K562 (cell line): ENCODE measurements around the gene DTYMK. TPM values are rescaled to one million over a fixed set of nuclear protein-coding genes. Genes with fewer than 3 reads are reported as not detected.

ENCODE experiments used
- ATAC-seq: fragments of 200-7000 bp; cut with Tn5 transposase; 3 replicates; pipeline ENCODE4 v1.9.1; 2020; ENCODE audit warnings: moderate library complexity
- BruUV-seq: library from RNA; stranded (reverse); fragments of 400-500 nt; replicated peaks from 2 replicates; lab custom pipeline; 2021; lab: Mats Ljungman, UMichigan
- CTCF ChIA-PET: fragments of 300-600 bp; formaldehyde crosslinking; extraction: SDS; loops from one replicate; lab custom pipeline; 2021; ENCODE audit warnings: low intra/inter-chr PET ratio; lab: Yijun Ruan, JAX
- POLR2A ChIA-PET: fragments of 300-600, 350-650 bp; sonication (Branson Sonifier 250); formaldehyde crosslinking; extraction: SDS; loops from one replicate; lab custom pipeline; 2021; ENCODE audit warnings: antibody characterized with exemption, inconsistent platforms; lab: Yijun Ruan, JAX
- DNase-seq, 4 experiments: peaks; one replicate each; pipeline versions ENCODE4 v3.0.0 to v3.0.0-alpha.2; 2011 to 2018; ENCODE audit warnings: low spot score in 3 of 4, mixed read lengths in 3 of 4; ENCODE audit errors: extremely low read depth in 1 of 4
- FAIRE-seq: peaks from 2 replicates; lab custom pipeline; 2011; peaks lifted over from hg19 to GRCh38; lab: Jason Lieb, UNC
- H2AFZ ChIP-seq: 2 replicates; pipeline ENCODE4 v1.6.0; 2011; ENCODE audit warnings: low read depth, low read length, control low read depth, inconsistent platforms
- H3K27ac ChIP-seq: fragments of 200-600 bp; 3 replicates; pipeline ENCODE4 v1.8.0; 2011; ENCODE audit warnings: low read depth, mild to moderate bottlenecking, control low read depth, inconsistent platforms, low read length, moderate library complexity, mixed read lengths; ENCODE audit errors: extremely low read depth
- H3K27me3 ChIP-seq, 2 experiments: fragments of 300-600 bp in 1 of 2; 2 replicates in 1 of 2; 3 replicates in 1 of 2; pipeline versions ENCODE4 v1.6.0 to v1.8.0; 2011; ENCODE audit warnings: inconsistent platforms in 2 of 2, low read length in 2 of 2, mild to moderate bottlenecking in 1 of 2, mixed read lengths in 1 of 2, moderate library complexity in 1 of 2; ENCODE audit not compliant: control insufficient read depth in 2 of 2, insufficient read depth in 2 of 2
- H3K36me3 ChIP-seq: fragments of 300-600 bp; 3 replicates; pipeline ENCODE4 v1.8.0; 2011; ENCODE audit warnings: mild to moderate bottlenecking, low read length, inconsistent platforms; ENCODE audit not compliant: control insufficient read depth, insufficient read depth
- H3K4me1 ChIP-seq, 2 experiments: fragments of 200-600 bp in 1 of 2; replicated peaks in 1 of 2; 2 replicates in 1 of 2; 3 replicates in 1 of 2; pipeline versions ENCODE4 v1.5.1 to v1.8.0; 2011; ENCODE audit warnings: inconsistent platforms in 2 of 2, low read length in 2 of 2, mild to moderate bottlenecking in 1 of 2, mixed read lengths in 1 of 2, moderate library complexity in 1 of 2; ENCODE audit not compliant: control insufficient read depth in 2 of 2, insufficient read depth in 2 of 2
- H3K4me2 ChIP-seq: 2 replicates; pipeline ENCODE4 v1.6.1; 2011; ENCODE audit warnings: low read length, control low read depth, inconsistent platforms, mixed read lengths; ENCODE audit not compliant: insufficient read depth
- H3K4me3 ChIP-seq: fragments of 200-600 bp; sonication (generic), shearing (Covaris generic); 2 replicates; pipeline ENCODE4 v1.5.1; 2016; ENCODE audit warnings: control low read depth, inconsistent platforms
- H3K79me2 ChIP-seq: fragments of 200-600 bp; 3 replicates; pipeline ENCODE4 v1.8.0; 2011; ENCODE audit warnings: low read length, inconsistent platforms; ENCODE audit not compliant: control insufficient read depth, insufficient read depth
- H3K9ac ChIP-seq, 2 experiments: 2 replicates each; pipeline versions ENCODE4 v1.6.0 to v1.6.1; 2011; ENCODE audit warnings: low read depth in 2 of 2, low read length in 2 of 2, control low read depth in 1 of 2, inconsistent platforms in 1 of 2, mild to moderate bottlenecking in 1 of 2, mixed read lengths in 1 of 2; ENCODE audit not compliant: insufficient read depth in 1 of 2
- H3K9me1 ChIP-seq: one replicate; pipeline ENCODE4 v1.6.0; 2011; ENCODE audit warnings: inconsistent platforms, mild to moderate bottlenecking, low read length, moderate library complexity; ENCODE audit not compliant: control insufficient read depth, insufficient read depth
- H3K9me3 ChIP-seq: replicated peaks from 2 replicates; pipeline ENCODE4 v1.5.1; 2011; ENCODE audit warnings: low read depth, low read length, inconsistent platforms; ENCODE audit not compliant: control insufficient read depth, insufficient read depth
- H4K20me1 ChIP-seq: replicated peaks from 2 replicates; pipeline ENCODE4 v1.6.1; 2011; ENCODE audit warnings: low read length, inconsistent platforms, mixed read lengths; ENCODE audit not compliant: control insufficient read depth, insufficient read depth
- CBFA2T2 ChIP-seq: fragments of 450-650 bp; conservative IDR thresholded peaks from 2 replicates; pipeline ENCODE4 v1.6.1; 2017; ENCODE audit warnings: mild to moderate bottlenecking
- CREB5 ChIP-seq: fragments of 250-450 bp; sonication (Bioruptor Pico); IDR thresholded peaks from 2 replicates; pipeline ENCODE4 v1.5.0; 2020; ENCODE audit warnings: mild to moderate bottlenecking
- DEAF1 ChIP-seq: fragments of 450-650 bp; formaldehyde crosslinking; IDR thresholded peaks from 2 replicates; pipeline ENCODE4 v1.4.0; 2020; ENCODE audit warnings: mild to moderate bottlenecking, moderate library complexity
- EGR1 ChIP-seq: fragments of 450-650 bp; conservative IDR thresholded peaks from 2 replicates; pipeline ENCODE4 v1.6.1; 2017; ENCODE audit warnings: mild to moderate bottlenecking
- HOMEZ ChIP-seq: fragments of 250-450 bp; sonication (Bioruptor Pico); IDR thresholded peaks from 2 replicates; pipeline ENCODE4 v1.4.0; 2020; ENCODE audit warnings: mild to moderate bottlenecking, moderate library complexity
- MECOM ChIP-seq: fragments of 250-450 bp; sonication (Bioruptor Pico); IDR thresholded peaks from 2 replicates; pipeline ENCODE4 v1.8.0; 2022; ENCODE audit warnings: inconsistent platforms
- MIER1 ChIP-seq: fragments of 450-650 bp; IDR thresholded peaks from 2 replicates; pipeline ENCODE4 v1.6.1; 2016; ENCODE audit warnings: antibody characterized with exemption, mild to moderate bottlenecking, low read depth
- OTX1 ChIP-seq: fragments of 450-650 bp; formaldehyde crosslinking; IDR thresholded peaks from 2 replicates; pipeline ENCODE4 v1.4.0; 2022; ENCODE audit warnings: mild to moderate bottlenecking
- ZFX ChIP-seq: sonication (generic); formaldehyde crosslinking; IDR thresholded peaks from 2 replicates; pipeline ENCODE4 v1.8.0; 2022; ENCODE audit warnings: mild to moderate bottlenecking, missing genetic modification reagents, moderate library complexity
- ZNF165 ChIP-seq: fragments of 250-450 bp; sonication (Bioruptor Pico); IDR thresholded peaks from 2 replicates; pipeline ENCODE4 v1.4.0; 2020; ENCODE audit warnings: borderline replicate concordance
- ZNF668 ChIP-seq: fragments of 250-450 bp; sonication (Bioruptor Pico); IDR thresholded peaks from 2 replicates; pipeline ENCODE4 v1.8.0; 2022; ENCODE audit warnings: mild to moderate bottlenecking, inconsistent platforms
- WGBS: fragments of 100-300 bp; shearing (Covaris generic); methylation state at CpG from one replicate; pipeline ENCODE4 v1.1.6; 2016; ENCODE audit warnings: low coverage, mixed read lengths; ENCODE audit not compliant: insufficient coverage; ENCODE audit errors: missing lambda C conversion rate; 5-methylcytosine and 5-hydroxymethylcytosine counted together
- in situ Hi-C: fragments of 300-500 bp; cut with MboI; formaldehyde crosslinking; loops from 4 replicates; pipeline ENCODE4 v1.15.0; 2018; ENCODE audit warnings: inconsistent platforms, mixed read lengths
- intact Hi-C: fragments of 100-400 bp; cut with micrococcal nuclease; formaldehyde crosslinking; loops from 2 replicates; pipeline ENCODE4 v1.14.2; 2022
- polyA plus RNA-seq, 8 experiments: library from polyadenylated mRNA; depleted of rRNA in 4 of 8; stranded (reverse) in 5 of 8; unstranded in 3 of 8; fragments of >200 nt; fragmentation: Nextera tagmentation in 2 of 8; fragmentation: Illumina TruSeq in 1 of 8; extraction: Ambion mirVana in 2 of 8; extraction: Trizol in 1 of 8; gene quantifications; 2 replicates each; pipeline versions ENCODE4 v1.2.1 to v1.2.3, GENCODE V29; 2011 to 2014; ENCODE audit warnings: inconsistent platforms in 1 of 8, missing spikeins in 1 of 8
- total RNA-seq, 7 experiments: library from RNA; depleted of rRNA in 6 of 7; stranded (reverse); fragments of >200 nt in 6 of 7; fragmentation: Illumina TruSeq in 2 of 7; extraction: Trizol in 2 of 7; gene quantifications; 2 replicates each; pipeline versions ENCODE4 v1.2.1 to v1.2.3, GENCODE V29; 2011 to 2021; ENCODE audit warnings: low replicate concordance in 1 of 7
- TF ChIP-seq, protein P1 (sequence below): fragments of 450-650 bp; formaldehyde crosslinking; IDR thresholded peaks from 2 replicates; pipeline ENCODE4 v1.4.0; 2020; ENCODE audit warnings: mild to moderate bottlenecking, moderate library complexity
- TF ChIP-seq, protein P2 (sequence below): IDR thresholded peaks from 2 replicates; pipeline ENCODE4 v1.6.1; 2012; ENCODE audit warnings: low read depth, low read length, improper control_type of control experiment, borderline replicate concordance
- TF ChIP-seq, protein P3 (sequence below): fragments of 250-450 bp; sonication (Bioruptor Pico); IDR thresholded peaks from 2 replicates; pipeline ENCODE4 v1.8.0; 2021; ENCODE audit warnings: moderate library complexity, mild to moderate bottlenecking, inconsistent platforms
- TF ChIP-seq, protein P4 (sequence below): sonication (generic); formaldehyde crosslinking; IDR thresholded peaks from 2 replicates; pipeline ENCODE4 v1.9.0; 2022; ENCODE audit warnings: mild to moderate bottlenecking, missing genetic modification reagents

Gene DTYMK
- total and polyA plus RNA-seq, 9 of the 15 experiments (the other 6 are each of a cell fraction or from before 2014, with no cell fraction given), result 8.2 to 85.0 (median 47.9) TPM

DNA sequence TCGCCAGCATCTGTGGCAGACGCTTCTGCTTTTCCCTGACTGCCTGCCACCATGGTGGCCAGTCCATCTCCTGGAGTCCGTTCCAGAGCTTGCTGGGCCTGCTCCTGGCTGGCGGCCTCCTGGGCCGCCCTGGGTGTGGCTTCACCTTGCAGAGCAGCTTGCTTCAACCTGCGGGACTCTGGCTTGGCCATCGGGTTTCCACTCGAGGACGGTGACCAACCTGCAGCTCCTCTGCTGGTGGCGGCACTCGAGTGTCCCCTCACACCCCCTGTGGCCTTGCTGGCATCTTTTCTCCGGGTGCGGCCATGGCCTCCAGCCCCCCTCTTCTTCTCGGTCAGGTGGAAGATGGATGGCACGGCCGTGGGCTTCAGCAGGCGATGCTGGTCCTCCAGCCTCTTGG, 53.1 kb downstream of the DTYMK start:
- no peak for DNase-seq
- no peak for ATAC-seq
- Histone ChIP-seq H2AFZ (no peak overlapping the region), H3K4me2 (no peak overlapping the region), H3K36me3 (peaks cover 58% of the 10 kb centered on the region; the same call in 2 of the 3 replicates), H3K27me3 (no peaks in the 10 kb centered on the region), H3K9ac (no peak overlapping the region), H3K4me1 (peaks cover 10 to 11% of the 10 kb centered on the region in 2 experiments; a peak in 4 of 5 replicates), H3K27ac (no peak overlapping the region), H3K9me1 (no peaks in the 10 kb centered on the region), H4K20me1 (no peaks in the 10 kb centered on the region), H3K79me2 (peaks cover 80% of the 10 kb centered on the region), H3K4me3 (no peak overlapping the region), H3K9me3 (no peaks in the 10 kb centered on the region)
- 94% methylated on average over 11 of the region's 17 CpGs for WGBS
- ChIA-PET CTCF (no interaction called here), POLR2A (interaction anchor here (0.6 to 0.8 kb wide), 3 partner anchors 9 to 441 kb away, joined by 3 to 4 read pairs (median 3); no protein-coding TSS in a partner anchor)
- FAIRE-seq, result no peak
- BruUV-seq, result no TSS peak
- intact Hi-C loops, result no loop called here
- in situ Hi-C loops, result no loop called here
- TF ChIP-seq, protein P1, sequence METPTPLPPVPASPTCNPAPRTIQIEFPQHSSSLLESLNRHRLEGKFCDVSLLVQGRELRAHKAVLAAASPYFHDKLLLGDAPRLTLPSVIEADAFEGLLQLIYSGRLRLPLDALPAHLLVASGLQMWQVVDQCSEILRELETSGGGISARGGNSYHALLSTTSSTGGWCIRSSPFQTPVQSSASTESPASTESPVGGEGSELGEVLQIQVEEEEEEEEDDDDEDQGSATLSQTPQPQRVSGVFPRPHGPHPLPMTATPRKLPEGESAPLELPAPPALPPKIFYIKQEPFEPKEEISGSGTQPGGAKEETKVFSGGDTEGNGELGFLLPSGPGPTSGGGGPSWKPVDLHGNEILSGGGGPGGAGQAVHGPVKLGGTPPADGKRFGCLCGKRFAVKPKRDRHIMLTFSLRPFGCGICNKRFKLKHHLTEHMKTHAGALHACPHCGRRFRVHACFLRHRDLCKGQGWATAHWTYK (CRISPR knock-in tag), result no peak
- TF ChIP-seq, protein P2, sequence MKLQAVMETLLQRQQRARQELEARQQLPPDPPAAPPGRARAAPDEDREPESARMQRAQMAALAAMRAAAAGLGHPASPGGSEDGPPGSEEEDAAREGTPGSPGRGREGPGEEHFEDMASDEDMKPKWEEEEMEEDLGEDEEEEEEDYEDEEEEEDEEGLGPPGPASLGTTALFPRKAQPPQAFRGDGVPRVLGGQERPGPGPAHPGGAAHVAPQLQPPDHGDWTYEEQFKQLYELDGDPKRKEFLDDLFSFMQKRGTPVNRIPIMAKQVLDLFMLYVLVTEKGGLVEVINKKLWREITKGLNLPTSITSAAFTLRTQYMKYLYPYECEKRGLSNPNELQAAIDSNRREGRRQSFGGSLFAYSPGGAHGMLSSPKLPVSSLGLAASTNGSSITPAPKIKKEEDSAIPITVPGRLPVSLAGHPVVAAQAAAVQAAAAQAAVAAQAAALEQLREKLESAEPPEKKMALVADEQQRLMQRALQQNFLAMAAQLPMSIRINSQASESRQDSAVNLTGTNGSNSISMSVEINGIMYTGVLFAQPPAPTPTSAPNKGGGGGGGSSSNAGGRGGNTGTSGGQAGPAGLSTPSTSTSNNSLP, result no peak
- TF ChIP-seq ZNF668 (CRISPR knock-in tag) (no peak), DEAF1 (CRISPR knock-in tag) (no peak), CBFA2T2 (no peak), OTX1 (CRISPR knock-in tag) (no peak), ZFX (CRISPR knock-in tag) (no peak), HOMEZ (CRISPR knock-in tag) (no peak), EGR1 (no peak), CREB5 (no peak), MECOM (no peak), MIER1 (no peak), ZNF165 (no peak)
- TF ChIP-seq, protein P3, sequence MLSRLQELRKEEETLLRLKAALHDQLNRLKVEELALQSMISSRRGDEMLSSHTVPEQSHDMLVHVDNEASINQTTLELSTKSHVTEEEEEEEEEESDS (CRISPR knock-in tag), result no peak
- TF ChIP-seq, protein P4, sequence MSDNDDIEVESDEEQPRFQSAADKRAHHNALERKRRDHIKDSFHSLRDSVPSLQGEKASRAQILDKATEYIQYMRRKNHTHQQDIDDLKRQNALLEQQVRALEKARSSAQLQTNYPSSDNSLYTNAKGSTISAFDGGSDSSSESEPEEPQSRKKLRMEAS (CRISPR knock-in tag), result no peak
